HK-2 (cell line): ENCODE data around the gene MKRN2.
"Not testable (repeated sequence)": the region's sequence is repeated elsewhere in the genome, so short reads cannot be mapped to it uniquely, and the experiment has no call there.

ENCODE experiments used
- DNase-seq: peaks from one replicate; pipeline ENCODE4 v3.0.0-alpha.2; 2018; ENCODE audit not compliant: unreplicated experiment

Gene MKRN2

GRCh38 chr3:12630292-12630691, 73.4 kb downstream of the MKRN2 start:
- no peak for DNase-seq

- DNase-seq, result not testable (repeated sequence)
Measured at GRCh38 chr3:12630843-12631242, 74.0 kb downstream of the MKRN2 start.

- no peak for DNase-seq
Measured at GRCh38 chr3:12632523-12632922, 75.6 kb downstream of the MKRN2 start.

DNA sequence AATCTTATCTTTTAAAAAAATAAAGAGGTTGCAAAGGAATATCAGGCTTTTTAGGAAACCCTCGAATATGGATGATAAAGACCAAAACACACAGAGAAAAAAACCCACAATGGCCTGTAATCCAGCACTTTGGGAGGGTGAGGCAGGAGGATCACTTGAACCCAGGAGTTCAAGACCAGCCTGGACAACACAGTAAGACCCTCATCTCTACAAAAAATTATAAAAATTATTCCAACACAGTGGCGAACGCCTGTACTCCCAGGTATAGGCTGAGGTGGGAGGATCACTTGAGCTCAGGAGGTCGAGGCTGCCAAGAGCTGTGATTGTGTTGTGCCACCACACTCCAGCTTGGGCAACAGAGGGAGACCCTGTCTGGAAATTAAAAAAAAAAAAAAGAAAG, 76.2 kb downstream of the MKRN2 start:
- no peak for DNase-seq
